MCF 10A (cell line): Measurements from ENCODE around the gene UBXN2A. TPM values are rescaled to one million over a fixed set of nuclear protein-coding genes. Genes with fewer than 3 reads are reported as not detected.

Experiments
- BruUV-seq: library from RNA; stranded (reverse); fragments of 400-500 nt; replicated peaks from 2 replicates; lab custom pipeline; 2021; lab: Mats Ljungman, UMichigan
- CTCF ChIA-PET: fragments of 300-600 bp; sonication (Branson Sonifier 250); formaldehyde crosslinking; extraction: SDS; loops from one replicate; lab custom pipeline; 2021; ENCODE audit warnings: antibody characterized with exemption, inconsistent platforms; lab: Yijun Ruan, JAX
- POLR2A ChIA-PET: fragments of 300-600, 350-650 bp; sonication (Branson Sonifier 250); formaldehyde crosslinking; extraction: SDS; loops from one replicate; lab custom pipeline; 2020; ENCODE audit warnings: antibody characterized with exemption, inconsistent platforms; lab: Yijun Ruan, JAX
- DNase-seq: peaks from one replicate; pipeline ENCODE4 v3.0.0-alpha.2; 2018; ENCODE audit not compliant: unreplicated experiment
- H3K27ac Mint-ChIP-seq: one replicate; pipeline ENCODE4 v1.8.0; 2022; ENCODE audit warnings: mild to moderate bottlenecking, low read depth, mixed read lengths; ENCODE audit not compliant: unreplicated experiment
- H3K27me3 Mint-ChIP-seq: one replicate; pipeline ENCODE4 v1.8.0; 2022; ENCODE audit warnings: mixed read lengths; ENCODE audit not compliant: insufficient read depth, unreplicated experiment
- H3K36me3 Mint-ChIP-seq: one replicate; pipeline ENCODE4 v1.8.0; 2022; ENCODE audit warnings: mild to moderate bottlenecking, moderate library complexity, mixed read lengths; ENCODE audit not compliant: insufficient read depth, unreplicated experiment
- H3K4me1 Mint-ChIP-seq: one replicate; pipeline ENCODE4 v1.8.0; 2022; ENCODE audit warnings: mixed read lengths; ENCODE audit not compliant: insufficient read depth, unreplicated experiment
- H3K4me3 Mint-ChIP-seq: one replicate; pipeline ENCODE4 v1.8.0; 2022; ENCODE audit warnings: mild to moderate bottlenecking, moderate library complexity, mixed read lengths; ENCODE audit not compliant: unreplicated experiment
- H3K9me3 Mint-ChIP-seq: one replicate; pipeline ENCODE4 v1.8.0; 2022; ENCODE audit warnings: mixed read lengths; ENCODE audit not compliant: unreplicated experiment
- intact Hi-C: fragments of 100-400 bp; cut with micrococcal nuclease; formaldehyde crosslinking; loops from 2 replicates; pipeline ENCODE4 v1.14.1; 2022
- total RNA-seq: library from RNA; stranded (reverse); gene quantifications from 2 replicates; pipeline ENCODE4 v1.2.3, GENCODE V29; 2022
- TF ChIP-seq, protein P1 (sequence below): fragments of 200-600 bp; IDR thresholded peaks from one replicate; pipeline ENCODE4 v1.8.0; 2022; ENCODE audit warnings: antibody characterized with exemption, mild to moderate bottlenecking; ENCODE audit not compliant: unreplicated experiment

UBXN2A gene
- total RNA-seq, 1 experiment from 2014 or later, result 13.0 TPM

DNA sequence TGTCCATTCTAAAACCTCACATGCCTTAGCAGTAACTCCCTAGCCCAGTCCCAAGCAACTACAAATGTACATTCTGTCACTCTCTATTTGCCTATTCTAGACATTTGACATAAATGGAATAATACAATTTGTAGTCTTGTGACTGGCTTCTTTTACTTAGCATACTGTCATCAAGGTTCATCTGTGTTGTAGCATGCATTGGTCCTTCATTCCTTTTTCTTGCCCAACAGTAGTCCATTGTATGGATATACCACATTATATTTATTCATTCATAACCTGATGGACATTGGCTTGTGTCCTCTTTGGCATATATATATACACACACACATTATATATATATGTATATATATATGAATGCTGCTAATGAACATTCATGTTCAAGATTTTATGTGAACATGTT lies 67.4 kb downstream of the UBXN2A start:
- intact Hi-C loops, result no loop called here
- Mint-ChIP-seq H3K36me3 (peaks cover 1% of the 10 kb centered on the region), H3K9me3 (no peaks in the 10 kb centered on the region), H3K27ac (no peak overlapping the region), H3K4me1 (no peaks in the 10 kb centered on the region), H3K27me3 (no peaks in the 10 kb centered on the region), H3K4me3 (no peak overlapping the region)
- no peak for DNase-seq
- TF ChIP-seq, protein P1, sequence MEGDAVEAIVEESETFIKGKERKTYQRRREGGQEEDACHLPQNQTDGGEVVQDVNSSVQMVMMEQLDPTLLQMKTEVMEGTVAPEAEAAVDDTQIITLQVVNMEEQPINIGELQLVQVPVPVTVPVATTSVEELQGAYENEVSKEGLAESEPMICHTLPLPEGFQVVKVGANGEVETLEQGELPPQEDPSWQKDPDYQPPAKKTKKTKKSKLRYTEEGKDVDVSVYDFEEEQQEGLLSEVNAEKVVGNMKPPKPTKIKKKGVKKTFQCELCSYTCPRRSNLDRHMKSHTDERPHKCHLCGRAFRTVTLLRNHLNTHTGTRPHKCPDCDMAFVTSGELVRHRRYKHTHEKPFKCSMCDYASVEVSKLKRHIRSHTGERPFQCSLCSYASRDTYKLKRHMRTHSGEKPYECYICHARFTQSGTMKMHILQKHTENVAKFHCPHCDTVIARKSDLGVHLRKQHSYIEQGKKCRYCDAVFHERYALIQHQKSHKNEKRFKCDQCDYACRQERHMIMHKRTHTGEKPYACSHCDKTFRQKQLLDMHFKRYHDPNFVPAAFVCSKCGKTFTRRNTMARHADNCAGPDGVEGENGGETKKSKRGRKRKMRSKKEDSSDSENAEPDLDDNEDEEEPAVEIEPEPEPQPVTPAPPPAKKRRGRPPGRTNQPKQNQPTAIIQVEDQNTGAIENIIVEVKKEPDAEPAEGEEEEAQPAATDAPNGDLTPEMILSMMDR, result no peak
- no TSS peak for BruUV-seq
- POLR2A ChIA-PET, result no interaction called here
- CTCF ChIA-PET, result interaction anchor here (0.6 kb wide), 1 partner anchor 1186 kb away, joined by 3 read pairs; no protein-coding TSS in a partner anchor

DNA sequence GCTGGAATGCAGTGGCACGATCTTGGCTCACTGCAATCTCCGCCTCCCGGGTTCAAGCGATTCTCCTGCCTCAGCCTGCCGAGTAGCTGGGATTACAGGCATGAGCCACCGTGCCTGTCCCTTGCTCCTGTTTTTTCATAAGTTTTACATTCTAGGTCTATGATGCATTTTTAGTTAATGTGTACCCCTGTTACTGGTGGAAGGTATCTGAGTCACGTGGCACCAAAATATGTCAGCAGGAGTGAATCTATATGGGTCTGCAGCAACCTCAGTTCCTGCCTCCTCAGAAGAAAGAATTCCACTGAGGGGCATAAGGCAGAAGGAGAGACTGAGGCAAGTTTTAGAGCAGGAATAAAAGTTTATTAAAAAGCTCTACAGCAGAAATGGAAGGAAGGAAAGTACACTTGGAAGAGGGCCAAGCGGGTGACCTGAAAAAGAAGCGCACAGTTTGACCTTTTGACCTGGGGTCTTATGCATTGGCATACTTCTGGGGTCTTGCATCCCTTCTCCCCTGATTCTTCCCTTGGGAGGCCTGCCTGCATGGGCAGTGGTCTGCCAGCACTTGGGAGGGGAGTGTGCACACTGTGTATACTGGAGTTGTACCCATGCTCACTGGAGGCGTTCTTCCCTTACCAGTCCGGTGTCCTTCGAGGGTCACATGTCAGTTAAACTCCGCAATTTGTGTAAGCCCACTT lies 68.6 kb downstream of the UBXN2A start:
- ChIA-PET CTCF (interaction anchor here (0.6 kb wide), 2 partner anchors 25 to 36 kb away, joined by 3 to 4 read pairs; no protein-coding TSS in a partner anchor), POLR2A (no interaction called here)
- Mint-ChIP-seq H3K27me3 (no peaks in the 10 kb centered on the region), H3K4me3 (no peak overlapping the region), H3K27ac (no peak overlapping the region), H3K36me3 (no peaks in the 10 kb centered on the region), H3K4me1 (no peaks in the 10 kb centered on the region), H3K9me3 (no peaks in the 10 kb centered on the region)
- BruUV-seq, result no TSS peak
- TF ChIP-seq, protein P1, result no peak
- intact Hi-C loops, result no loop called here
- no peak for DNase-seq

DNA sequence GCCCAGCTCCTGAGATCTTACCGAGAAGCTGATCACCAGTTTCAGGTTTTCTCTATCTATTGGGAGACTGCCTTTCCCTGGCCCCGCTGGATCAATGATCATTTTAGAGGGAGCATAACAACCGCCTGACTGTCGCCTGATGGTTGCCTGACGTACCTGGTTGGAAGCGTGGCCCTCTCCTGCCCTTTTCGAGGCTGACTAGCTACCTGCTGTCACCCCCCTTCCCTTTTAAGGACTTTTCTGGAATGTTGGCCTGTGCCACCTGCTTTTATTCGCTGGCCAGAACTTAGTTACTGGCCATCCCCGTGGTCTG lies 69.1 kb downstream of the UBXN2A start:
- POLR2A ChIA-PET, result interaction anchor here (0.6 kb wide), 1 partner anchor 17 kb away, joined by 3 read pairs; no protein-coding TSS in a partner anchor
- Mint-ChIP-seq H3K4me1 (no peaks in the 10 kb centered on the region), H3K27ac (no peak overlapping the region), H3K27me3 (no peaks in the 10 kb centered on the region), H3K9me3 (no peaks in the 10 kb centered on the region), H3K36me3 (no peaks in the 10 kb centered on the region), H3K4me3 (no peak overlapping the region)
- no peak for DNase-seq
- BruUV-seq, result no TSS peak
- CTCF ChIA-PET, result interaction anchor here (0.6 to 0.8 kb wide), 3 partner anchors 25 to 74 kb away, joined by 3 to 4 read pairs (median 4); no protein-coding TSS in a partner anchor
- intact Hi-C loops, result no loop called here
- TF ChIP-seq, protein P1, result no peak

DNA sequence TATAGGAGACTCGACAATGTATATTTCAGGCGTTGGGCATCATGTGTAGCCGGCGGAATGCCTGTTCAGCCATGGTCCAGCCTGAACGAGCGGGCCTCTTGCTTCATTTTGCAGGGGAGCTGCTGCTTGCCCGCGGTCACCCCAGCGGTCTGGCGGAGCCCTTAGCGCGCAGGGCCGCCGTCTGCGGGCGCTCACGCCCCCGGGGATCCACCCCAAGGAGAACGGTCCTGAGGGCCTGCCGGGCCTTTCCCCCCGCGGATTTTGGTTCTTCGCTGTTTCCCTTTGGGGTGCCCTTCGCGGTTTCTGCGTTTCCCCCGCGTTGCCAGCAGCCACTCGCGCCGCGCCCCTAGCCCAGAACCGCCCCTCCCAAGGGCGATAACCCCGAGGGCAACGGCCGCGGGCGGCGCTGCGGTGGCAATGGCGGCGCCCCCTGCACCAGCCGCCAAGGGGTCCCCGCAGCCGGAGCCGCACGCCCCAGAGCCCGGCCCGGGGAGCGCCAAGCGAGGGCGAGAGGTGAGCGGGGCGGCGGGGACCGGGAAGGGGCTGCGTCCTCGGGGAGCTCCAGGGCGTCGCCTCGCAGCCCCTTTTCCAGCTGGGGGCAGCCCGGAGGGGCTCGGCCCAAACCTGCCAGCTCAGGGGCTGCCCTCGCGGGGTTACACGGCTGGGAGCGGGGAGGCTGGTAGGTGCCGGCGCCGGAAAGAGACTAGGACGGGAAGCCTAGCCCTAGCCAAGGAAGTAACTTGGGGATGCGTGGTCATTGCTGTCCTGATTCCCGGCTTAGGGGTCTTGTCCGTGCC lies 69.6 kb downstream of the UBXN2A start, which contains the start of gene MFSD2B:
Gene MFSD2B, plus strand, starts transcription at position 406 of the 797 bp plus-strand sequence. Its CDS starts 12 bp downstream, at position 418.
- CTCF ChIA-PET, result interaction anchor here (0.8 kb wide), 1 partner anchor 74 kb away, joined by 4 read pairs; no protein-coding TSS in a partner anchor
- BruUV-seq, result no TSS peak
- intact Hi-C loops, result no loop called here

More for the DNA sequence above, 69.6 kb downstream of the UBXN2A start, which contains the start of gene MFSD2B:
- H3K27ac Mint-ChIP-seq, result no peak within 1 kb of the TSS
- no peak within 1 kb of the TSS for H3K4me3 Mint-ChIP-seq
- H3K4me1 Mint-ChIP-seq, result no peaks in the 10 kb centered on the region
- no peaks in the 10 kb centered on the region for H3K27me3 Mint-ChIP-seq
- DNase-seq, result no peak
- POLR2A ChIA-PET, result interaction anchor here (0.6 kb wide), 1 partner anchor 17 kb away, joined by 3 read pairs; no protein-coding TSS in a partner anchor
- TF ChIP-seq, protein P1, result no peak
- H3K36me3 Mint-ChIP-seq, result no peaks in the 10 kb centered on the region
- no peaks in the 10 kb centered on the region for H3K9me3 Mint-ChIP-seq
